Mesothelial cell of epicardium (in vitro differentiated cells): Measurements from ENCODE around the gene PRKG1. TPM values are rescaled to one million over a fixed set of nuclear protein-coding genes. Genes with fewer than 3 reads are reported as not detected.
"Not testable (repeated sequence)": the region's sequence is repeated elsewhere in the genome, so short reads cannot be mapped to it uniquely, and the experiment has no call there.

ENCODE experiments used
- DNase-seq, 2 experiments: peaks; one replicate each; pipeline ENCODE4 v3.0.0; 2021; ENCODE audit warnings: low spot score in 2 of 2; ENCODE audit not compliant: unreplicated experiment in 2 of 2
- H3K27ac Mint-ChIP-seq: 2 replicates; pipeline ENCODE4 v1.8.0; 2021; ENCODE audit warnings: mixed read lengths
- H3K27me3 Mint-ChIP-seq: 2 replicates; pipeline ENCODE4 v1.8.0; 2021; ENCODE audit warnings: low read depth, mixed read lengths
- H3K36me3 Mint-ChIP-seq: 2 replicates; pipeline ENCODE4 v1.8.0; 2021; ENCODE audit warnings: mixed read lengths
- H3K4me1 Mint-ChIP-seq: 2 replicates; pipeline ENCODE4 v1.8.0; 2021; ENCODE audit warnings: mixed read lengths
- H3K4me3 Mint-ChIP-seq: 2 replicates; pipeline ENCODE4 v1.8.0; 2021; ENCODE audit warnings: mild to moderate bottlenecking, moderate library complexity, mixed read lengths
- H3K9me3 Mint-ChIP-seq: 2 replicates; pipeline ENCODE4 v1.8.0; 2021; ENCODE audit warnings: mixed read lengths
- CTCF ChIP-seq: fragments of 200-600 bp; sonication (generic); IDR thresholded peaks from one replicate; pipeline ENCODE4 v1.5.0; 2021; ENCODE audit warnings: antibody characterized with exemption; ENCODE audit not compliant: unreplicated experiment
- total RNA-seq: library from RNA; stranded (reverse); gene quantifications from 3 replicates; pipeline ENCODE4 v1.2.1, GENCODE V29; 2021

Gene PRKG1
- total RNA-seq, 1 donor from 2014 or later: 37.0 TPM

- Mint-ChIP-seq H3K27ac (no peak overlapping the region), H3K36me3 (no peaks in the 10 kb centered on the region), H3K4me3 (no peak overlapping the region), H3K4me1 (no peaks in the 10 kb centered on the region), H3K9me3 (no peaks in the 10 kb centered on the region), H3K27me3 (no peaks in the 10 kb centered on the region)
- DNase-seq: no peak
- TF ChIP-seq CTCF: no peak
These were observed 129.1 kb downstream of the PRKG1 start for GRCh38 chr10:51203359-51203758.

GRCh38 chr10:51204066-51204465 lies 129.8 kb downstream of the PRKG1 start:
- Mint-ChIP-seq H3K27me3 (no peaks in the 10 kb centered on the region), H3K36me3 (no peaks in the 10 kb centered on the region), H3K9me3 (no peaks in the 10 kb centered on the region), H3K4me1 (no peaks in the 10 kb centered on the region), H3K27ac (no peak overlapping the region), H3K4me3 (no peak overlapping the region)
- TF ChIP-seq CTCF: no peak
- DNase-seq: no peak

- no peak for DNase-seq
- Mint-ChIP-seq H3K9me3 (no peaks in the 10 kb centered on the region), H3K4me1 (no peaks in the 10 kb centered on the region), H3K4me3 (no peak overlapping the region), H3K36me3 (no peaks in the 10 kb centered on the region), H3K27ac (no peak overlapping the region), H3K27me3 (no peaks in the 10 kb centered on the region)
- TF ChIP-seq CTCF: no peak
These were observed 130.4 kb downstream of the PRKG1 start for GRCh38 chr10:51204701-51205100.

- no peaks in the 10 kb centered on the region for H3K36me3 Mint-ChIP-seq
- no peak overlapping the region for H3K4me3 Mint-ChIP-seq
- no peak for DNase-seq
- no peak overlapping the region for H3K27ac Mint-ChIP-seq
- no peak for TF ChIP-seq CTCF
- H3K9me3 Mint-ChIP-seq: no peaks in the 10 kb centered on the region
- no peaks in the 10 kb centered on the region for H3K27me3 Mint-ChIP-seq
- H3K4me1 Mint-ChIP-seq: no peaks in the 10 kb centered on the region
These were observed 132.2 kb downstream of the PRKG1 start for GRCh38 chr10:51206500-51206899.

GRCh38 chr10:51212937-51213336 lies 138.7 kb downstream of the PRKG1 start:
- not testable (repeated sequence) for H3K4me3 Mint-ChIP-seq, H3K27me3 Mint-ChIP-seq, H3K9me3 Mint-ChIP-seq, H3K27ac Mint-ChIP-seq, DNase-seq, H3K4me1 Mint-ChIP-seq, H3K36me3 Mint-ChIP-seq

- H3K27ac Mint-ChIP-seq: no peak overlapping the region
- TF ChIP-seq CTCF: no peak
- H3K36me3 Mint-ChIP-seq: no peaks in the 10 kb centered on the region
- no peak for DNase-seq
- H3K27me3 Mint-ChIP-seq: no peaks in the 10 kb centered on the region
- H3K4me1 Mint-ChIP-seq: peaks cover 4% of the 10 kb centered on the region
- H3K4me3 Mint-ChIP-seq: no peak overlapping the region
- H3K9me3 Mint-ChIP-seq: peaks cover 3% of the 10 kb centered on the region
These were observed 140.2 kb downstream of the PRKG1 start for GRCh38 chr10:51214207-51215196.
